Brain pericyte (primary cell): ENCODE data around the gene NRXN2.

Experiments
- DNase-seq: peaks from one replicate; pipeline ENCODE4 v3.0.0-alpha.2; 2012; ENCODE audit warnings: low read depth, low spot score

The NRXN2 gene

GRCh38 chr11:64629103-64629502 is 93.9 kb downstream of the NRXN2 start:
- no peak for DNase-seq

- no peak for DNase-seq
These were observed 94.4 kb downstream of the NRXN2 start for GRCh38 chr11:64628596-64628995.

- DNase-seq = no peak
These were observed 95.6 kb downstream of the NRXN2 start for GRCh38 chr11:64627371-64627770.

- DNase-seq = no peak
These were observed 96.4 kb downstream of the NRXN2 start for GRCh38 chr11:64626637-64627036.

- DNase-seq = no peak
These were observed 98.0 kb downstream of the NRXN2 start for GRCh38 chr11:64624883-64625481.

- DNase-seq = no peak
These were observed 100.3 kb downstream of the NRXN2 start for GRCh38 chr11:64622681-64623080.

- DNase-seq = no peak
These were observed 101.5 kb downstream of the NRXN2 start for GRCh38 chr11:64621283-64622019.

GRCh38 chr11:64620381-64620971 is 102.5 kb downstream of the NRXN2 start:
- DNase-seq = no peak

- DNase-seq = no peak
These were observed 103.1 kb downstream of the NRXN2 start for GRCh38 chr11:64619811-64620380.

GRCh38 chr11:64619196-64619595 is 103.8 kb downstream of the NRXN2 start:
- no peak for DNase-seq

GRCh38 chr11:64616817-64617216 is 106.2 kb downstream of the NRXN2 start:
- DNase-seq = no peak

GRCh38 chr11:64614917-64615316 is 108.1 kb downstream of the NRXN2 start:
- DNase-seq = no peak

- no peak for DNase-seq
These were observed 109.3 kb downstream of the NRXN2 start for GRCh38 chr11:64613648-64614047.

GRCh38 chr11:64611869-64612646 is 110.9 kb downstream of the NRXN2 start:
- no peak for DNase-seq

- DNase-seq = no peak
These were observed 111.8 kb downstream of the NRXN2 start for GRCh38 chr11:64611176-64611575.

GRCh38 chr11:64610596-64610995 is 112.4 kb downstream of the NRXN2 start:
- no peak for DNase-seq

GRCh38 chr11:64609436-64610047 is 113.5 kb downstream of the NRXN2 start:
- DNase-seq = no peak

GRCh38 chr11:64608636-64609035 is 114.4 kb downstream of the NRXN2 start:
- no peak for DNase-seq

- DNase-seq = no peak
These were observed 115.0 kb downstream of the NRXN2 start for GRCh38 chr11:64608046-64608445.

- DNase-seq = no peak
These were observed 115.5 kb downstream of the NRXN2 start for GRCh38 chr11:64607381-64607985.

GRCh38 chr11:64606796-64607380 is 116.1 kb downstream of the NRXN2 start:
- DNase-seq = no peak
